Ishikawa (cell line): ENCODE data around the gene PPP1R9A.

Experiments used
- CEBPB ChIP-seq: IDR thresholded peaks from 2 replicates; pipeline ENCODE4 v1.6.1; 2012
- EGR1 ChIP-seq: IDR thresholded peaks from 2 replicates; pipeline ENCODE4 v1.6.1; 2012
- EP300 ChIP-seq: IDR thresholded peaks from 2 replicates; pipeline ENCODE4 v1.6.1; 2012; ENCODE audit warnings: borderline replicate concordance
- FOXM1 ChIP-seq: IDR thresholded peaks from 2 replicates; pipeline ENCODE4 v1.6.1; 2012; ENCODE audit warnings: low read depth, borderline replicate concordance
- RAD21 ChIP-seq: IDR thresholded peaks from 2 replicates; pipeline ENCODE4 v1.6.1; 2012; ENCODE audit warnings: low read depth
- REST ChIP-seq: IDR thresholded peaks from 2 replicates; pipeline ENCODE4 v1.6.1; 2012; ENCODE audit warnings: low read depth, mild to moderate bottlenecking
- TAF1 ChIP-seq: IDR thresholded peaks from 2 replicates; pipeline ENCODE4 v1.6.1; 2012; ENCODE audit warnings: low read depth, mild to moderate bottlenecking
- ZBTB7A ChIP-seq: IDR thresholded peaks from 2 replicates; pipeline ENCODE4 v1.6.1; 2012; ENCODE audit warnings: low read depth

- TF ChIP-seq REST, result no peak
- TF ChIP-seq ZBTB7A, result no peak
- TF ChIP-seq EP300, result no peak
- TF ChIP-seq RAD21, result no peak
- no peak for TF ChIP-seq CEBPB
- no peak for TF ChIP-seq FOXM1
- no peak for TF ChIP-seq EGR1
- TF ChIP-seq TAF1, result no peak
Measured at GRCh38 chr7:95047291-95047690, 139.9 kb downstream of the PPP1R9A start.
